ENCODE results near the gene KASH5. TPM values are rescaled to one million over a fixed set of nuclear protein-coding genes. Genes with fewer than 3 reads are reported as not detected.
"Not testable (repeated sequence)": the region's sequence is repeated elsewhere in the genome, so short reads cannot be mapped to it uniquely, and the experiment has no call there.

The KASH5 gene
- total RNA-seq, 1 donor from 2014 or later: not detected

DNA sequence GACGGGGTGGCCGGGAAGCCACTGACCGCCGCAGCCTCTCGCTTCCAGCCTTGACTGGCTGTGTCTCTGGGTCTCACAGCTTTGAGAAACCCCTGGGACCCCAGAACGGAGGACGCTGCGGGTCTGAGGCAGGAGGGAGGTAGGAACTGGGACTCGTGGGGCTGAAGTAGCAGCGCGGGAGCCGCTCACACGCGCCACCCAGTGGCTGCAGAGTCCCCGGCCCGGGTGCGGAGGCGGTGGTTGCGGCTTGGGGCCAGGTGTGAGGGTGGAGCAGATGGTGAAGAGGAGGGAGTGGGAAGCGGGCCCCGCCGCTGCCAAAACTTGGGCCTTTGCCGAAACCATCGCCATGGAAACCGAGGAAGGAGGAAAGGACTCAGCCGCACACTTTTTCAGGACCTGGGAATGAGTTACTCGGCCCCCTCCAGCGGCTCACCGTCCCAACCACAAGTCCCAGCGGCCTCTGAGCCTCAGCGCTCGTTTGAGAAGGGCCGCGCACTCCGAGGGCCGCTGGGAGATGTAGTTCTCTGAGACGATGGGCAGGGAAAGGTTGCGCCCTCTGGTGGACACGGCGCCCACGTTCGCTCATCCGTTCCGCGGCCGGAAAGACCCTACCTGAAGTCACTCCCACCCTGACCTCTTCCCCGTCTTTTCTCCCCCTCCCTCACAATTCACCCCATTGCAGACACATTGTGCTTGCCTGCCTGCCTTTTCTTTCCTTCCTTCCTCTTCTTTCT lies 55.5 kb downstream of the KASH5 start:
- no peaks in the 10 kb centered on the region for H3K27me3 ChIP-seq
- peaks cover 33% of the 10 kb centered on the region for H3K4me1 ChIP-seq
- H3K9me3 ChIP-seq: no peaks in the 10 kb centered on the region
- peak overlapping the region; percentile 70 to 90 for H3K4me3 ChIP-seq
- peak in 1 of 2 donors; percentile 94 for DNase-seq (ENCODE audit: extremely low spot score in 2 of 2)
- intact Hi-C loops (cut with DNase I): loop anchor here (10.0 kb wide), 2 partner anchors 79 to 219 kb away; partner anchors contain the start of genes DKKL1 and TEAD2
- TF ChIP-seq POLR2AphosphoS5 (IDR thresholded peaks at IDR 0.05; ENCODE audit: insufficient read depth in 1 of 2, low read depth in 1 of 2) (peak; percentile 77 to 86), POLR2A (IDR thresholded peaks at IDR 0.05) (peak in 1 of 2 donors; percentile 1)
- TF ChIP-seq, protein P1, sequence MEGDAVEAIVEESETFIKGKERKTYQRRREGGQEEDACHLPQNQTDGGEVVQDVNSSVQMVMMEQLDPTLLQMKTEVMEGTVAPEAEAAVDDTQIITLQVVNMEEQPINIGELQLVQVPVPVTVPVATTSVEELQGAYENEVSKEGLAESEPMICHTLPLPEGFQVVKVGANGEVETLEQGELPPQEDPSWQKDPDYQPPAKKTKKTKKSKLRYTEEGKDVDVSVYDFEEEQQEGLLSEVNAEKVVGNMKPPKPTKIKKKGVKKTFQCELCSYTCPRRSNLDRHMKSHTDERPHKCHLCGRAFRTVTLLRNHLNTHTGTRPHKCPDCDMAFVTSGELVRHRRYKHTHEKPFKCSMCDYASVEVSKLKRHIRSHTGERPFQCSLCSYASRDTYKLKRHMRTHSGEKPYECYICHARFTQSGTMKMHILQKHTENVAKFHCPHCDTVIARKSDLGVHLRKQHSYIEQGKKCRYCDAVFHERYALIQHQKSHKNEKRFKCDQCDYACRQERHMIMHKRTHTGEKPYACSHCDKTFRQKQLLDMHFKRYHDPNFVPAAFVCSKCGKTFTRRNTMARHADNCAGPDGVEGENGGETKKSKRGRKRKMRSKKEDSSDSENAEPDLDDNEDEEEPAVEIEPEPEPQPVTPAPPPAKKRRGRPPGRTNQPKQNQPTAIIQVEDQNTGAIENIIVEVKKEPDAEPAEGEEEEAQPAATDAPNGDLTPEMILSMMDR (IDR thresholded peaks at IDR 0.05): peak; percentile 80 to 94 (median 87)
- peak overlapping the region; percentile 83 for H3K27ac ChIP-seq
- no peaks in the 10 kb centered on the region for H3K36me3 ChIP-seq

GRCh38 chr19:49444100-49444700 lies 56.2 kb downstream of the KASH5 start:
- H3K27me3 ChIP-seq; H3K36me3 ChIP-seq; DNase-seq (ENCODE audit: extremely low spot score in 2 of 2); H3K9me3 ChIP-seq: not testable (repeated sequence)
- H3K4me3 ChIP-seq: peak overlapping the region in 1 of 2 donors; percentile 70
- H3K4me1 ChIP-seq: peaks cover 35% of the 10 kb centered on the region
- intact Hi-C loops (cut with DNase I): loop anchor here (10.0 kb wide), 2 partner anchors 79 to 219 kb away; partner anchors contain the start of genes DKKL1 and TEAD2
- H3K27ac ChIP-seq: peak overlapping the region; percentile 83

GRCh38 chr19:49445997-49446396 lies 57.9 kb downstream of the KASH5 start:
- intact Hi-C loops (cut with DNase I): loop anchor here (10.0 kb wide), 2 partner anchors 81 to 221 kb away; partner anchors contain the start of genes DKKL1 and TEAD2

GRCh38 chr19:49447485-49448431 lies 59.7 kb downstream of the KASH5 start:
- Histone ChIP-seq H3K27ac (peak overlapping the region; percentile 44), H3K27me3 (no peaks in the 10 kb centered on the region), H3K9me3 (no peaks in the 10 kb centered on the region), H3K36me3 (peaks cover 0 to 10% of the 10 kb centered on the region in 2 donors), H3K4me1 (peaks cover 31% of the 10 kb centered on the region), H3K4me3 (no peak overlapping the region)
- no peak for TF ChIP-seq POLR2A (IDR thresholded peaks at IDR 0.05)
- TF ChIP-seq POLR2AphosphoS5 (IDR thresholded peaks at IDR 0.05; ENCODE audit: insufficient read depth in 1 of 2, low read depth in 1 of 2): no peak
- TF ChIP-seq, protein P1 (IDR thresholded peaks at IDR 0.05): no peak
- intact Hi-C loops (cut with DNase I): loop anchor here (10.0 kb wide), 2 partner anchors 83 to 223 kb away; partner anchors contain the start of genes DKKL1 and TEAD2
- DNase-seq (ENCODE audit: extremely low spot score in 2 of 2): no peak

More at GRCh38 chr19:49445997-49446396, 57.9 kb downstream of the KASH5 start:
- no peaks in the 10 kb centered on the region for H3K9me3 ChIP-seq
- peaks cover 45% of the 10 kb centered on the region for H3K4me1 ChIP-seq
- peaks cover 0 to 10% of the 10 kb centered on the region in 2 donors for H3K36me3 ChIP-seq
- no peak for DNase-seq (ENCODE audit: extremely low spot score in 2 of 2)
- no peaks in the 10 kb centered on the region for H3K27me3 ChIP-seq
- no peak overlapping the region for H3K4me3 ChIP-seq
- H3K27ac ChIP-seq: no peak overlapping the region
- TF ChIP-seq, protein P1 (IDR thresholded peaks at IDR 0.05): no peak
- TF ChIP-seq POLR2A (IDR thresholded peaks at IDR 0.05): no peak
- no peak for TF ChIP-seq POLR2AphosphoS5 (IDR thresholded peaks at IDR 0.05; ENCODE audit: insufficient read depth in 1 of 2, low read depth in 1 of 2)

GRCh38 chr19:49448432-49448786 lies 60.4 kb downstream of the KASH5 start:
- H3K27me3 ChIP-seq: no peaks in the 10 kb centered on the region
- no peak overlapping the region for H3K27ac ChIP-seq
- TF ChIP-seq POLR2A (IDR thresholded peaks at IDR 0.05): no peak
- TF ChIP-seq POLR2AphosphoS5 (IDR thresholded peaks at IDR 0.05; ENCODE audit: insufficient read depth in 1 of 2, low read depth in 1 of 2): no peak
- TF ChIP-seq, protein P1 (IDR thresholded peaks at IDR 0.05): no peak
- peaks cover 31% of the 10 kb centered on the region for H3K4me1 ChIP-seq
- no peaks in the 10 kb centered on the region for H3K9me3 ChIP-seq
- DNase-seq (ENCODE audit: extremely low spot score in 2 of 2): no peak
- peaks cover 0 to 10% of the 10 kb centered on the region in 2 donors for H3K36me3 ChIP-seq
- no peak overlapping the region for H3K4me3 ChIP-seq
- intact Hi-C loops (cut with DNase I): loop anchor here (10.0 kb wide), 2 partner anchors 84 to 224 kb away; partner anchors contain the start of genes DKKL1 and TEAD2
